ENCODE results near the gene STX12.
"Not testable (repeated sequence)": the region's sequence is repeated elsewhere in the genome, so short reads cannot be mapped to it uniquely, and the experiment has no call there.

STX12 gene

DNA sequence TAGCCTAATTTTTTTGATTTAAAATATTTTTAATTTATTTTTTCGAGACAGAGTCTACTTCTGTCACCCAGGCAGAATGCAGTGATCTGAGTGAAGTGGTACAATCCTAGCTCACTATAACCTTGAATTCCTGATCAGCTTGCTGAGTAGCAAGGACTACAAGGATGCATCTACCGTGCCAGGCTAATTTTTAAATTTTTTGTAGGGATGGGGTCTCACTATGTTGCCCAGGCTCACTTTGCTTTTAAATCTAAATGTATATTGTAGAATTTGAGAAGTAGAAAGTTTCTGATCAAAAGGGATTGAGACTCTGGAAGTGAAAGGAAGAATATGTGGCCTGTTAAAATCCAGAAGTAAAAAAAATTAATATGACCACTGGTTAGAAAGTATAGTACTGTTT is 1.6 kb downstream of the STX12 start:
- Histone ChIP-seq H3K4me1 (ENCODE audit: low read length) (peaks cover 10% of the 10 kb centered on the region), H3K27me3 (ENCODE audit: low read depth, low read length) (no peaks in the 10 kb centered on the region), H3K27ac (ENCODE audit: low read length) (no peak overlapping the region), H3K4me2 (ENCODE audit: low read length) (no peak overlapping the region), H3K4me3 (ENCODE audit: low read length) (no peak overlapping the region), H3K9me3 (ENCODE audit: insufficient read depth, low read length) (no peaks in the 10 kb centered on the region), H2AFZ (ENCODE audit: low read depth, low read length) (no peak overlapping the region), H3K9ac (ENCODE audit: low read length) (no peak overlapping the region), H3K36me3 (replicated peaks; ENCODE audit: low read depth, low read length) (peaks cover 10% of the 10 kb centered on the region), H3K79me2 (ENCODE audit: low read length) (peaks cover 62% of the 10 kb centered on the region), H4K20me1 (ENCODE audit: insufficient read depth, low read length) (0 out of 2 replicates have a peak, but pooled peaks cover 3% of the 10 kb centered on the region)
- TF ChIP-seq, protein P1, sequence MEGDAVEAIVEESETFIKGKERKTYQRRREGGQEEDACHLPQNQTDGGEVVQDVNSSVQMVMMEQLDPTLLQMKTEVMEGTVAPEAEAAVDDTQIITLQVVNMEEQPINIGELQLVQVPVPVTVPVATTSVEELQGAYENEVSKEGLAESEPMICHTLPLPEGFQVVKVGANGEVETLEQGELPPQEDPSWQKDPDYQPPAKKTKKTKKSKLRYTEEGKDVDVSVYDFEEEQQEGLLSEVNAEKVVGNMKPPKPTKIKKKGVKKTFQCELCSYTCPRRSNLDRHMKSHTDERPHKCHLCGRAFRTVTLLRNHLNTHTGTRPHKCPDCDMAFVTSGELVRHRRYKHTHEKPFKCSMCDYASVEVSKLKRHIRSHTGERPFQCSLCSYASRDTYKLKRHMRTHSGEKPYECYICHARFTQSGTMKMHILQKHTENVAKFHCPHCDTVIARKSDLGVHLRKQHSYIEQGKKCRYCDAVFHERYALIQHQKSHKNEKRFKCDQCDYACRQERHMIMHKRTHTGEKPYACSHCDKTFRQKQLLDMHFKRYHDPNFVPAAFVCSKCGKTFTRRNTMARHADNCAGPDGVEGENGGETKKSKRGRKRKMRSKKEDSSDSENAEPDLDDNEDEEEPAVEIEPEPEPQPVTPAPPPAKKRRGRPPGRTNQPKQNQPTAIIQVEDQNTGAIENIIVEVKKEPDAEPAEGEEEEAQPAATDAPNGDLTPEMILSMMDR (IDR thresholded peaks at IDR 0.05; ENCODE audit: low read depth, low read length), result no peak
- TF ChIP-seq EZH2phosphoT487 (IDR thresholded peaks at IDR 0.05; ENCODE audit: low read depth), result no peak

DNA sequence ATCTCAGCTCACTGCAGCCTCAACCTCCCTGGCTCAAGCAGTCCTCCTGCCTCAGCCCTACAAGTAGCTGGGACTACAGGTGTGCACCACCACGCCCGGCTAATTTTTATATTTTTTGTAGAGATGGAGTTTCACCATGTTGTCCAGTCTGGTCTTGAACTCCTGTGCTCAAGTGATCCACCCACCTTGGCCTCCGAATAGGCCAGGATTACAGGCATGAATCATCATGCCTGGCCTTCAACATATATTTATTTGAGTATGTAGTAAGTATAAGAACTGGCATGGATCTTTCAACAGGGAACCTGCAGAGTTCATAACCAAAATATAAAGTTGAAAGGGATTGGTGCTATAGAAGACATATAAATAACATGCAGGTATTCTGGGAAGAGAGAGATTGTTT is 2.3 kb downstream of the STX12 start:
- Histone ChIP-seq H3K36me3 (replicated peaks; ENCODE audit: low read depth, low read length) (peaks cover 10% of the 10 kb centered on the region), H3K4me1 (ENCODE audit: low read length) (peaks cover 10% of the 10 kb centered on the region), H3K79me2 (ENCODE audit: low read length) (peaks cover 63% of the 10 kb centered on the region)
- H3K9ac ChIP-seq (ENCODE audit: low read length); H4K20me1 ChIP-seq (ENCODE audit: insufficient read depth, low read length); H3K9me3 ChIP-seq (ENCODE audit: insufficient read depth, low read length); H3K27ac ChIP-seq (ENCODE audit: low read length); H2AFZ ChIP-seq (ENCODE audit: low read depth, low read length); H3K4me2 ChIP-seq (ENCODE audit: low read length); H3K27me3 ChIP-seq (ENCODE audit: low read depth, low read length); H3K4me3 ChIP-seq (ENCODE audit: low read length): not testable (repeated sequence)

DNA sequence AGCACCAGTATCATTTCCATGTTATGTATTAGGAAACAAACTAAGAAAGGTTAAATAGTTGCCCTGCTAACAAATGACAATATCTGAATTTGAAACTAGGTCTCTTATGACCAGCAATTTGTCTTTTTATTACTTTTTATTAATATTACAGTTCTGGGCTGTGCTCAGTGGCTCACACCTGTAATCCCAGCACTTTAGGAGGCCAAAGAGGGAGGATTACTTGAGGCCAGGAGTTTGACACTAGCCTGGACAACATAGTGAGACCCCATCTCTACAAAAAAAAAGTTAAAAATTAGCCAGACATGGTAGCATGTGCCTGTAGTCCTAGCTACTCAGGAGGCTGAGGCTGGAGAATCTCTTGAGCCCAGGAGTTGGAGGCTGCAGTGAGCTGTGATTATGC is 3.3 kb downstream of the STX12 start:
- H3K9ac ChIP-seq (ENCODE audit: low read length); H3K4me2 ChIP-seq (ENCODE audit: low read length); H3K4me3 ChIP-seq (ENCODE audit: low read length); H2AFZ ChIP-seq (ENCODE audit: low read depth, low read length); H3K27me3 ChIP-seq (ENCODE audit: low read depth, low read length); H3K27ac ChIP-seq (ENCODE audit: low read length); H4K20me1 ChIP-seq (ENCODE audit: insufficient read depth, low read length); H3K9me3 ChIP-seq (ENCODE audit: insufficient read depth, low read length): not testable (repeated sequence)
- Histone ChIP-seq H3K4me1 (ENCODE audit: low read length) (peaks cover 10% of the 10 kb centered on the region), H3K36me3 (replicated peaks; ENCODE audit: low read depth, low read length) (peaks cover 10% of the 10 kb centered on the region), H3K79me2 (ENCODE audit: low read length) (peaks cover 71% of the 10 kb centered on the region)

DNA sequence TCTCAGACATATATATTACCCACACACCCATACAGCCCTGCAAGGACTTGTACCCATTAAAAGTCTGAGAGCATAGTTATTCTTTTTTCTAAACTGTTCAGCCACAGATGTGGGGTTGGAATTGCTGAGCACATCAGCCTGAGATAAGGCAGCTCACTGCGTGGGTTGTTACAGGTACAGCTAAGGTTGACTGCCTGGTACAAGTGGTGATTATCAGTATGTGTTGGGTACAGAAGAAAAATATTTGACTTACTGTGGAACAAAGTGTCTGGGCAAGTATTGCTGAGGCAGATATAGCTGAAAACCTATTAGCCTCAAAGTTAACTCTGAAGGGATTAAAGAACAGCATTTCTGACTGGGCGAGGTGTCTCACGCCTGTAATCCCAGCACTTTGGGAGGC is 5.0 kb downstream of the STX12 start:
- Histone ChIP-seq H3K27me3 (ENCODE audit: low read depth, low read length) (no peaks in the 10 kb centered on the region), H3K36me3 (replicated peaks; ENCODE audit: low read depth, low read length) (peaks cover 10% of the 10 kb centered on the region), H4K20me1 (ENCODE audit: insufficient read depth, low read length) (0 out of 2 replicates have a peak, but pooled peaks cover 3% of the 10 kb centered on the region), H3K4me2 (ENCODE audit: low read length) (no peak overlapping the region), H3K79me2 (ENCODE audit: low read length) (peaks cover 78% of the 10 kb centered on the region), H2AFZ (ENCODE audit: low read depth, low read length) (no peak overlapping the region), H3K4me3 (ENCODE audit: low read length) (no peak overlapping the region), H3K9ac (ENCODE audit: low read length) (no peak overlapping the region), H3K4me1 (ENCODE audit: low read length) (peaks cover 5% of the 10 kb centered on the region), H3K9me3 (ENCODE audit: insufficient read depth, low read length) (no peaks in the 10 kb centered on the region), H3K27ac (ENCODE audit: low read length) (no peak overlapping the region)
- no peak for TF ChIP-seq EZH2phosphoT487 (IDR thresholded peaks at IDR 0.05; ENCODE audit: low read depth)
- TF ChIP-seq, protein P1 (IDR thresholded peaks at IDR 0.05; ENCODE audit: low read depth, low read length), result no peak

DNA sequence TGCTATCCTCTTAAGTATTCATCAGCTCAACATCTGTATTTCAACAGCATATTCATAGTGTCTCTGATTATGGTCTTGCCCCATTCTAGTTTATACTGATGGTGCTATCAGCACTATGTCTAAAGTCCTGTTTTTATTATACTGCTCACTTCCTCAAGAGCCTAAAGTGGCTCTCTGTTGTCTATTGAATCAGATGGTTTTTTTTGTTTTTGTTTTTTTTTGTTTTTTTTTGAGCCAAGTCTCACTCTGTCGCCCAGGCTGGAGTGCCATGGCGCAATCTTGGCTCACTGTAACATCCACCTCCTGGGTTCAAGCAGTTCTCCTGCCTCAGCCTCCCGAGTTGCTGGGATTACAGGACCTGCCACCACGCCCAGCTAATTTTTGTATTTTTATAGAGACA is 6.1 kb downstream of the STX12 start:
- TF ChIP-seq, protein P1 (IDR thresholded peaks at IDR 0.05; ENCODE audit: low read depth, low read length), result no peak
- TF ChIP-seq EZH2phosphoT487 (IDR thresholded peaks at IDR 0.05; ENCODE audit: low read depth), result no peak
- Histone ChIP-seq H3K27ac (ENCODE audit: low read length) (no peak overlapping the region), H3K9ac (ENCODE audit: low read length) (no peak overlapping the region), H2AFZ (ENCODE audit: low read depth, low read length) (no peak overlapping the region), H4K20me1 (ENCODE audit: insufficient read depth, low read length) (0 out of 2 replicates have a peak, but pooled peaks cover 1% of the 10 kb centered on the region), H3K4me3 (ENCODE audit: low read length) (no peak overlapping the region), H3K4me2 (ENCODE audit: low read length) (no peak overlapping the region), H3K36me3 (replicated peaks; ENCODE audit: low read depth, low read length) (peaks cover 10% of the 10 kb centered on the region), H3K4me1 (ENCODE audit: low read length) (peaks cover 3% of the 10 kb centered on the region), H3K9me3 (ENCODE audit: insufficient read depth, low read length) (no peaks in the 10 kb centered on the region), H3K27me3 (ENCODE audit: low read depth, low read length) (no peaks in the 10 kb centered on the region), H3K79me2 (ENCODE audit: low read length) (peaks cover 70% of the 10 kb centered on the region)

Measured in OCI-LY3 (cell line).